Skeletal muscle tissue (tissue), 4 donors: ENCODE data around the gene CARM1. TPM values are rescaled to one million over a fixed set of nuclear protein-coding genes. Genes with fewer than 3 reads are reported as not detected.
A peak's percentile ranks its signal among the peaks of the same experiment; 100 is the strongest.

Experiments used
- H3K27ac ChIP-seq: one replicate; pipeline ENCODE4 v1.7.0; 2013; ENCODE audit warnings: mild to moderate bottlenecking, low read depth, low read length, inconsistent platforms
- H3K27me3 ChIP-seq, 3 donors: one replicate each; pipeline ENCODE4 v1.7.0; 2013; ENCODE audit warnings: low read length in 3 of 3; ENCODE audit not compliant: control insufficient read depth in 3 of 3, insufficient read depth in 3 of 3
- H3K36me3 ChIP-seq, 3 donors: one replicate each; pipeline ENCODE4 v1.7.0; 2013; ENCODE audit warnings: low read length in 3 of 3; ENCODE audit not compliant: control insufficient read depth in 3 of 3, insufficient read depth in 3 of 3
- H3K4me1 ChIP-seq, 3 donors: one replicate each; pipeline ENCODE4 v1.7.0; 2013; ENCODE audit warnings: low read length in 3 of 3, mild to moderate bottlenecking in 3 of 3; ENCODE audit not compliant: control insufficient read depth in 3 of 3, insufficient read depth in 3 of 3
- H3K4me3 ChIP-seq, 3 donors: one replicate each; pipeline ENCODE4 v1.7.0; 2013; ENCODE audit warnings: low read length in 3 of 3
- H3K9ac ChIP-seq, 3 donors: one replicate each; pipeline ENCODE4 v1.7.0; 2013; ENCODE audit warnings: low read length in 3 of 3, mild to moderate bottlenecking in 3 of 3, moderate library complexity in 2 of 3, low read depth in 1 of 3
- H3K9me3 ChIP-seq, 3 donors: one replicate each; pipeline ENCODE4 v1.7.0; 2013; ENCODE audit warnings: low read length in 3 of 3; ENCODE audit not compliant: control insufficient read depth in 3 of 3
- total RNA-seq: library from RNA; depleted of rRNA; stranded (reverse); fragments of >200 nt; gene quantifications from one replicate; pipeline ENCODE4 v1.2.3, GENCODE V29; 2014
- donor health status: Osteomylitis.

The CARM1 gene
- total RNA-seq, 1 donor from 2014 or later: 19.8 TPM

DNA sequence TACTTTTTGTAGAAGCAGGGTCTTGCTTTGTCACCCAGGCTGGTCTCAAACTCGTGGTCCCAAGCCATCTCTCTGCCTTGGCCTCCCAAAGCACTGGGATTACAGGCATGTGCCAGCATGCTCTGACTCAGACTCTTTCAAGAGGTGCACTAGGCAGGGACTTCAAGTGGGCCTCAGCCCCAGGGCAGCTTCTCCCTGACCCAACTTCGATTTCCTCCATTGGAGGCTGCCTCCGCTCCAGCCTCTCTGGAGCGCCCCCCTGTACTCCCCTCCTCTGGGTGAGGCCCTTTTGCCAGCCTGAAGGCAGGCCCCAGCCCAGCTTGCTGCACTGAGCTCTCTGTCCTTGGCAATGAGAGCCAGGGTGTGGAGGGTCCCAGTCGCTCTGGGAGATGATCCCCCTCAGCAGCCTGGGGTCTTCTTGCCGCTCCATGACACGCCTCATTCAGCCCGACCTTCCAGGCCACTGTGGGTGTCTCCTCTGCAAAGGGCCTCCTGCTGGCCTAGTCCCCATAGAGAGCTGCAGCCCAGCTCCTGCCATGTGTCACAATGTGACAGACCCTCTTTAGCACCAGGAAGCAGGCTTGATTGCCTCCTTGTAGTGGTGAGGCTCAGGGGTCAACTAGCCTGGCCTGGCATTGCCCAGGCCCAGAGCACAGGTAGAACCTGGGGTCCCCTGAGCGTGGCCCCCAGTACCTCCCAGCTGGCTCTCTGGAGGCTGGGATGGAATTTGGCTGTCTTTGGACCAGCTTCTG lies 16.4 kb downstream of the CARM1 start:
- peaks cover 60 to 70% (median 66%) of the 10 kb centered on the region in 3 donors for H3K4me1 ChIP-seq
- no peak overlapping the region for H3K4me3 ChIP-seq
- no peaks in the 10 kb centered on the region for H3K9me3 ChIP-seq
- peak overlapping the region; percentile 14 to 69 (median 23) for H3K9ac ChIP-seq
- peak overlapping the region; percentile 30 for H3K27ac ChIP-seq
- H3K36me3 ChIP-seq: no peaks in the 10 kb centered on the region
- no peaks in the 10 kb centered on the region for H3K27me3 ChIP-seq

GRCh38 chr19:10888421-10888866 lies 17.1 kb downstream of the CARM1 start:
- Histone ChIP-seq H3K4me1 (peaks cover 62 to 70% (median 65%) of the 10 kb centered on the region in 3 donors), H3K36me3 (no peaks in the 10 kb centered on the region), H3K4me3 (no peak overlapping the region), H3K9me3 (no peaks in the 10 kb centered on the region), H3K9ac (peak overlapping the region in 2 of 3 donors; percentile 14 to 69), H3K27me3 (no peaks in the 10 kb centered on the region), H3K27ac (peak overlapping the region; percentile 30)

- H3K4me1 ChIP-seq: peaks cover 72 to 74% (median 73%) of the 10 kb centered on the region in 3 donors
- no peak overlapping the region for H3K4me3 ChIP-seq
- H3K27ac ChIP-seq: no peak overlapping the region
- H3K9me3 ChIP-seq: no peaks in the 10 kb centered on the region
- H3K27me3 ChIP-seq: no peaks in the 10 kb centered on the region
- H3K9ac ChIP-seq: peak overlapping the region in 1 of 3 donors; percentile 16
- no peaks in the 10 kb centered on the region for H3K36me3 ChIP-seq
Observed at GRCh38 chr19:10889880-10890279, 18.5 kb downstream of the CARM1 start.

DNA sequence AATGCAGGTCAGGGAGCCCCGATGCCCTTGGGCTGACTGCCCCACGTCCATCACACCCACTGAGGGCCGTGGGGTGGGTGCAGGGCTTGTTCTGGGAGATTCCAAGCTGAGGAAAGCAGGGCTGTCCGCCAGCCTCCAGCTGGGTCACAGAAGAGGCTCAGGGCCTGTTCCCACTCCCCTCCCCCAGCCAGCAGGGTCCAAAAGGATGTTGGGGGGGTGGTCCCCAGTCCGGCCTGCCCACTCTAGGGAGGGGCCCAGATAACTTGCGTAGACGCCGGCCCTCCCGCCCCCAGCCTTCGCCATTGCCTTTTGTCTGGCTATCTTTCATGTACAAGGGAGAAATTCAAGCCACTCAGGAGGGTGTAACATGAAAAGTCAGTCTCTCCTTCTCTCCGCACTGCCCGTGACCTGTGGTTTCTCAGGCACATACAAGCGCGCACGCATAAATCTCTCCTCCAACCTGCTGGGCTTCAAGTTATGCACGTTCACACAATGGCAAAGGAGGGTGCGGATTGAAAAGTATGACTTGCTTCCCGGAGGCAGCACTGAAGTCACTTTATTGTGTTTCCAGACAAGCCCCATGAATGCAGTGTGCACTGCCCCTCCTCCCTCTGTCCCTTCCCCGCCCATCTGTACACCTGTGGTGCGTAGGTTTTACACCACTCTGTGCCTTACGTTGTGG lies 20.2 kb downstream of the CARM1 start:
- Histone ChIP-seq H3K9me3 (no peaks in the 10 kb centered on the region), H3K27ac (peak overlapping the region; percentile 91), H3K4me1 (peaks cover 80 to 81% (median 81%) of the 10 kb centered on the region in 3 donors), H3K9ac (peak overlapping the region; percentile 29 to 83 (median 69)), H3K27me3 (no peaks in the 10 kb centered on the region), H3K4me3 (peak overlapping the region; percentile 19 to 50 (median 43)), H3K36me3 (no peaks in the 10 kb centered on the region)

DNA sequence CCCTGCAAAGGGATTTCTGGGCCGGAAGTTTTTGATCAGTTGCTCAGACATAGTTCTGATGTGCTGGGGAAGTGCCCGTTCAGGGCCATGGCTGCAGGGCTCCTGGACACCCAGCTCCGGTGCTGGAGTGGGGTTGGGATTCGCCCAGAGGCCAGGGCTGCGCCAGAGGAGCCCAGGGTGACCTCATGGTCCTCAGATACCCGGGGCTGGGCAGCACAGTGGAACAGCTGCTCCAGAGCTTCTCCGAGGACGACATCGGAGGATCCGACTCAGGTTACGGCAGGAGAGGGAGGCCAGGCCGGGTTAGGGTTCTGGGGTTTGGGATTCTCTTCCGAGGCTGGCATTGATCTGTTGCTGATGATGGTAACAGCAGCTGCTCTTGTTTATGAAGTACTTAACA lies 20.9 kb downstream of the CARM1 start:
- peak overlapping the region; percentile 91 for H3K27ac ChIP-seq
- H3K9me3 ChIP-seq: no peaks in the 10 kb centered on the region
- peak overlapping the region; percentile 58 to 83 (median 69) for H3K9ac ChIP-seq
- H3K4me1 ChIP-seq: peaks cover 80 to 83% (median 82%) of the 10 kb centered on the region in 3 donors
- no peaks in the 10 kb centered on the region for H3K27me3 ChIP-seq
- peak overlapping the region in 2 of 3 donors; percentile 39 to 50 for H3K4me3 ChIP-seq
- no peaks in the 10 kb centered on the region for H3K36me3 ChIP-seq

DNA sequence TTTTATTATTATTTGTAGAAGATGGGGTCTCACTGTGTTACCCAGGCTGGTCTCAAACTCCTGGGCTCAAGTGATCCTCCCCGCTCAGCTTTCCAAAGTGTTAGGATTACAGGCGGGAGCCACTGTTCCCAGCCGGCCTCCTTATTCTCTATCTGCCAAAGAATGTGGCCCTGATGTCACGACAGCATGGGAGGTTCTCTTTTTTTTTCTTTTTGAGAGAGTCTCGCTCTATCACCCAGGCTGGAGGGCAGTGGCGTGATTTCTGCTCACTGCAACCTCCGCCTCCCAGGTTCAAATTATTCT lies 23.5 kb downstream of the CARM1 start:
- Histone ChIP-seq H3K9ac (peak overlapping the region in 2 of 3 donors; percentile 14 to 79), H3K4me1 (peaks cover 80 to 88% (median 85%) of the 10 kb centered on the region in 3 donors), H3K27ac (peak overlapping the region; percentile 91), H3K36me3 (no peaks in the 10 kb centered on the region), H3K9me3 (no peaks in the 10 kb centered on the region), H3K4me3 (no peak overlapping the region), H3K27me3 (no peaks in the 10 kb centered on the region)

DNA sequence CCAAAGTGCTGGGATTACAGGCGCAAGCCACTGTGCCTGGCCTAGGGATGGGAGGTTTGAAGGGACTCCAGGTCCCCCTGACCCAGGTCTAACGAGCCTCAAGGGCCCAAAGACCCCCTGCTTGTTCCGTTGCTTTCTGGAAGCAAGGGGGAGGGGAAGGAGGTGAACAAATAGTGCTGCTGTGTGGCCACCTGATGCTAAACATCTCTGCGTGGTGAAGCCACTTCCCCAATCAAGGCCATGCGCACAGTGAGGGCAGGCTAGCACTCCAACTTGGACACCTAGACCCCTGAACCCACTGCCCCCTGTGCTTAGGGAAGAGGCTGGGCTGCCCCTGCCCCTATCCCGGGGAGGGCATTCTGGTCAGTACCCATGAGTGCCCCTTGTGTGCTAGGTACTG lies 24.0 kb downstream of the CARM1 start:
- no peaks in the 10 kb centered on the region for H3K9me3 ChIP-seq
- H3K27me3 ChIP-seq: no peaks in the 10 kb centered on the region
- H3K4me1 ChIP-seq: peaks cover 80 to 93% (median 90%) of the 10 kb centered on the region in 3 donors
- peak overlapping the region; percentile 91 for H3K27ac ChIP-seq
- peak overlapping the region in 2 of 3 donors; percentile 25 to 35 for H3K4me3 ChIP-seq
- H3K9ac ChIP-seq: peak overlapping the region; percentile 63 to 79 (median 74)
- no peaks in the 10 kb centered on the region for H3K36me3 ChIP-seq

- H3K9me3 ChIP-seq: no peaks in the 10 kb centered on the region
- H3K36me3 ChIP-seq: no peaks in the 10 kb centered on the region
- peaks cover 77 to 92% (median 88%) of the 10 kb centered on the region in 3 donors for H3K4me1 ChIP-seq
- no peaks in the 10 kb centered on the region for H3K27me3 ChIP-seq
- H3K27ac ChIP-seq: peak overlapping the region; percentile 91
- peak overlapping the region; percentile 25 to 35 (median 35) for H3K4me3 ChIP-seq
- peak overlapping the region; percentile 63 to 79 (median 74) for H3K9ac ChIP-seq
Observed at GRCh38 chr19:10895920-10896319, 24.6 kb downstream of the CARM1 start.

DNA sequence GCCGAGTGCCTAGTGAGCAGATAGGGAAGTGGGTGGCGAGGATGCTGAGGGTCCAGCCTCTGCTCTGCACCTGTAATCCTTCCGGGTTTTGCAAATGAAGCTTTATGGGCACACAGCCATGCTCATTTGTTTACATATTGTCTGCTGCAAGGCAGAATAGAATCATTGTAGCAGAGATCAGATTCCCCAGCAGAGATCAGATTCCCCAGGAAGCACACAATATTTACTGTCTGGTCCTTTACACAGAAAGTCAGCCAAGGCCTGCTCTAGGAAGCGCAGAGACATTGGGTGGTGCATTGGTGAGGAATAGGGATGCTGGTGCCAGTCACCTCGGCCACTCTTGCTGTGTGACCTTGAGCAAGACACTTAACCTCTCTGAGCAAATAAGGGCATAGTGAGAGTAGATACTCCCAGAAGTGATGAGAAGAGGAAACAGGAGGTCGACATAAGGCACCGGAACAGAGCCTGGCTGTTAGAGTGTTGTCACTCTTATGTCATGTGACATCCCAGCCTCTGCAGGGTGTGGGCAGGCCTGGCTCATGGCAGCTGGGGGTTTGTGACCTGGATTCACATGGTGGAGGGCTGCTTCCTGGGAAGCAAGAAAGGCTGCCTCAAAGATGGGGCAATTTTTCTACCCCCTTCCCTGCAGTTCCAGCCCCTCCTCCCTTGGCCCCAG lies 25.6 kb downstream of the CARM1 start:
- no peaks in the 10 kb centered on the region for H3K36me3 ChIP-seq
- no peaks in the 10 kb centered on the region for H3K27me3 ChIP-seq
- H3K27ac ChIP-seq: peak overlapping the region; percentile 91
- H3K9ac ChIP-seq: peak overlapping the region in 2 of 3 donors; percentile 63 to 79
- peaks cover 67 to 92% (median 87%) of the 10 kb centered on the region in 3 donors for H3K4me1 ChIP-seq
- H3K9me3 ChIP-seq: no peaks in the 10 kb centered on the region
- peak overlapping the region in 2 of 3 donors; percentile 25 to 35 for H3K4me3 ChIP-seq
